C4-2B (cell line): ENCODE data around the gene CENPN.

Source experiments
- CTCF ChIP-seq: fragments of 450-650 bp; conservative IDR thresholded peaks from 2 replicates; pipeline ENCODE4 v1.5.1; 2017; ENCODE audit warnings: mild to moderate bottlenecking
- ZFX ChIP-seq: fragments of 450-650 bp; IDR thresholded peaks from 2 replicates; pipeline ENCODE4 v1.6.1; 2017

DNA sequence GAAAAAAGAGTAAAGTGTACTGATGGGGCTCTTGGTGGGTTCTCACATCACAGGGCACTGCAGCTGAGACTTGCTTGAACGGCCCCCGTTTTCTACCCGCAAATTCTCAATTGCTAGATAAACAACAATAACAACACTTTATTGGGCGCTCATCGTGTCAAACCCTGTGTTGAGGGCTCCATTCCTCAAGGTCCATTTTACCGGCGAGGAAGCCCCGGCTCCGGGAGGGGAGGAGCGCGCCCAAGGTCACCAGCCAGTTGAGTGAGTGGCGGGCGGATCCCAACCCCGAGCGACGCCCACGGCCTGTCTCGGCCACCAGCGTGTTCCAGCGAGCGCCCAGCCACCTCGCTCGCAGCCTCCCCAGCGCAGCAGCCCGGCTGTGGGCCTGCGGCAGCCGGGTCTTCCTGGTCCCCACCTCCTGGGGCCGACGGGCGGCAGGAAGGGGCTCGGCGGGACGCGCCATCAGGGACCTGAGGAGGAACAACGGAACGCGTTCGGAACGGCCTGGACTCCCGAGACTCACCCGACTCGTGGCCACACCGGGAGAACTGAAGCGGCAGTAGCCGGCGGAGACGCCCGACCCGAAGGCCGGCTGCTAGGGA is 702 bp upstream of the CENPN start:
- no peak for TF ChIP-seq CTCF
- TF ChIP-seq ZFX: peak; percentile 48
